HepG2 (cell line): ENCODE measurements around the gene ARRDC1. TPM values are rescaled to one million over a fixed set of nuclear protein-coding genes. Genes with fewer than 3 reads are reported as not detected.

Experiments
- AGO2 ChIP-seq: fragments of 200-400 bp; formaldehyde crosslinking; optimal IDR thresholded peaks from 2 replicates; pipeline ENCODE3; 2017; ENCODE audit warnings: mild to moderate bottlenecking, low read depth, low read length, moderate library complexity
- ARNTL ChIP-seq: sonication (generic); formaldehyde crosslinking; IDR thresholded peaks from 2 replicates; pipeline ENCODE4 v1.4.0; 2020; ENCODE audit warnings: mild to moderate bottlenecking, missing genetic modification reagents
- DZIP1 ChIP-seq: sonication (generic); formaldehyde crosslinking; IDR thresholded peaks from 2 replicates; pipeline ENCODE4 v1.5.0; 2020; ENCODE audit warnings: mild to moderate bottlenecking, missing genetic modification reagents
- HMGXB3 ChIP-seq: sonication (generic); formaldehyde crosslinking; IDR thresholded peaks from 2 replicates; pipeline ENCODE4 v1.4.0; 2020; ENCODE audit warnings: missing genetic modification reagents, borderline replicate concordance
- MZF1 ChIP-seq: sonication (generic); formaldehyde crosslinking; IDR thresholded peaks from 2 replicates; pipeline ENCODE4 v1.8.1; 2023; ENCODE audit warnings: mild to moderate bottlenecking, missing genetic modification reagents, borderline replicate concordance
- NRL ChIP-seq: sonication (generic); formaldehyde crosslinking; IDR thresholded peaks from 2 replicates; pipeline ENCODE4 v1.5.0; 2020; ENCODE audit warnings: missing genetic modification reagents, mild to moderate bottlenecking, moderate library complexity, borderline replicate concordance
- RARG ChIP-seq: sonication (generic); formaldehyde crosslinking; IDR thresholded peaks from 2 replicates; pipeline ENCODE4 v1.4.0; 2020; ENCODE audit warnings: low read depth, mild to moderate bottlenecking, missing genetic modification reagents
- SRY ChIP-seq: sonication (generic); formaldehyde crosslinking; IDR thresholded peaks from 2 replicates; pipeline ENCODE4 v1.8.0; 2022; ENCODE audit warnings: mild to moderate bottlenecking, missing genetic modification reagents
- TFDP1 ChIP-seq: IDR thresholded peaks from 2 replicates; pipeline ENCODE4 v1.6.1; 2016; ENCODE audit warnings: missing compliant biosample characterization, missing genetic modification reagents, borderline replicate concordance
- TOPORS ChIP-seq: sonication (generic); formaldehyde crosslinking; IDR thresholded peaks from 2 replicates; pipeline ENCODE4 v1.8.0; 2023; ENCODE audit warnings: mild to moderate bottlenecking, missing genetic modification reagents
- UBTF ChIP-seq: sonication (generic); formaldehyde crosslinking; IDR thresholded peaks from 2 replicates; pipeline ENCODE4 v1.4.0; 2020; ENCODE audit warnings: mild to moderate bottlenecking, missing genetic modification reagents
- ZFAT ChIP-seq: sonication (generic); formaldehyde crosslinking; conservative IDR thresholded peaks from 2 replicates; pipeline ENCODE4 v1.8.1; 2023; ENCODE audit warnings: missing genetic modification reagents, inconsistent platforms
- ZFX ChIP-seq: sonication (generic); formaldehyde crosslinking; IDR thresholded peaks from 2 replicates; pipeline ENCODE4 v1.4.0; 2020; ENCODE audit warnings: mild to moderate bottlenecking, low read depth, missing genetic modification reagents, moderate library complexity
- ZNF143 ChIP-seq: sonication (generic); formaldehyde crosslinking; IDR thresholded peaks from 2 replicates; pipeline ENCODE4 v1.4.0; 2020; ENCODE audit warnings: missing genetic modification reagents
- ZNF280B ChIP-seq: sonication (generic); formaldehyde crosslinking; IDR thresholded peaks from 2 replicates; pipeline ENCODE4 v1.5.0; 2020; ENCODE audit warnings: missing genetic modification reagents, mild to moderate bottlenecking, borderline replicate concordance
- ZNF570 ChIP-seq: sonication (generic); formaldehyde crosslinking; IDR thresholded peaks from 2 replicates; pipeline ENCODE4 v1.4.0; 2020; ENCODE audit warnings: mild to moderate bottlenecking, missing genetic modification reagents, borderline replicate concordance
- polyA plus RNA-seq, 8 experiments: library from polyadenylated mRNA; depleted of rRNA in 3 of 8; stranded (reverse) in 7 of 8; unstranded in 1 of 8; fragments of >200 nt; fragmentation: Illumina TruSeq in 4 of 8; extraction: Trizol in 4 of 8; gene quantifications; 2 replicates each; pipeline versions ENCODE4 v1.2.1 to v1.2.3, GENCODE V29; 2011 to 2016; ENCODE audit warnings: low read depth in 4 of 8, missing spikeins in 1 of 8, mixed read lengths in 1 of 8; ENCODE audit not compliant: insufficient read depth in 1 of 8
- total RNA-seq, 5 experiments: library from RNA; depleted of rRNA; stranded (reverse); fragments of >200 nt; fragmentation: Illumina TruSeq; extraction: Trizol; gene quantifications; 2 replicates each; pipeline ENCODE4 v1.2.3, GENCODE V29; 2016; ENCODE audit warnings: low read depth in 1 of 5

ARRDC1 gene
- total and polyA plus RNA-seq, 2 of the 13 experiments (the other 11 are each of a cell fraction or from before 2014, with no cell fraction given), result 21.7 to 44.4 TPM

GRCh38 chr9:137589441-137590122 lies 15.9 kb upstream of the ARRDC1 start (continued):
- TF ChIP-seq HMGXB3 (CRISPR knock-in tag), result no peak
- peak; percentile 55 for TF ChIP-seq AGO2
- TF ChIP-seq TOPORS (CRISPR knock-in tag), result no peak
- no peak for TF ChIP-seq ZFAT (CRISPR knock-in tag)
- TF ChIP-seq RARG (CRISPR knock-in tag), result no peak
- 0 out of 2 replicates have a peak, but pooled peaks have one; percentile 22 for TF ChIP-seq ZNF280B (CRISPR knock-in tag)
- peak; percentile 40; the same call in 1 of the 2 replicates for TF ChIP-seq NRL (CRISPR knock-in tag)
- TF ChIP-seq TFDP1 (CRISPR knock-in tag), result no peak
- no peak for TF ChIP-seq ZNF143 (CRISPR knock-in tag)
- 0 out of 2 replicates have a peak, but pooled peaks have one; percentile 68 for TF ChIP-seq DZIP1
- no peak for TF ChIP-seq ARNTL (CRISPR knock-in tag)
- 0 out of 2 replicates have a peak, but pooled peaks have one; percentile 29 for TF ChIP-seq SRY (CRISPR knock-in tag)
- peak; percentile 74 for TF ChIP-seq ZFX (CRISPR knock-in tag)
- peak; percentile 92 for TF ChIP-seq UBTF (CRISPR knock-in tag)
- no peak for TF ChIP-seq MZF1 (CRISPR knock-in tag)
- TF ChIP-seq ZNF570 (CRISPR knock-in tag), result no peak
